Hematopoietic multipotent progenitor cell treated with erythropoietin and hydrocortisone succinate and interleukin-3 and kit ligand, for 15 days (in vitro differentiated cells): Measurements from ENCODE around the gene RAD51B.
"Not testable (repeated sequence)": the region's sequence is repeated elsewhere in the genome, so short reads cannot be mapped to it uniquely, and the experiment has no call there.

Source experiments
- DNase-seq: peaks from one replicate; pipeline ENCODE4 v3.0.0-alpha.2; 2015; ENCODE audit warnings: low spot score

Gene RAD51B

DNA sequence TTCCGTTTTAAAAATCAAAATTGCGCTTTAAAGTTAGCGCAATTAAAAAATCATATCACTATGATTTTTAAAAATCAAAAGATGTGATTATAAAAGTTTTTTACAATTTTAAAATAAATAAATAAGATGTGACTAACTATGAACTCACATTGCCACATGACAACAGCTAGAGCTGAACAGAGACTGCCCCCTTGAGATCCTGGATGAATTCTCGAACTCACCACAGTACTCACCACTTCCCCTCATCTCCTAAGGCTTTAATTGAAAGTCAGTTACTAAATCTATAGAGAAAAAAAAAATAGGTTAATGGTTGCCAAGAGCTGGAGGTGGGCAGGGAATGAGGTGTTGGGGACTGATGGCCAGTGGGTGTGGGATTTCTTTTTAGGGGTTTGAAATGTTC is 589.1 kb downstream of the RAD51B start:
- DNase-seq = no peak

DNA sequence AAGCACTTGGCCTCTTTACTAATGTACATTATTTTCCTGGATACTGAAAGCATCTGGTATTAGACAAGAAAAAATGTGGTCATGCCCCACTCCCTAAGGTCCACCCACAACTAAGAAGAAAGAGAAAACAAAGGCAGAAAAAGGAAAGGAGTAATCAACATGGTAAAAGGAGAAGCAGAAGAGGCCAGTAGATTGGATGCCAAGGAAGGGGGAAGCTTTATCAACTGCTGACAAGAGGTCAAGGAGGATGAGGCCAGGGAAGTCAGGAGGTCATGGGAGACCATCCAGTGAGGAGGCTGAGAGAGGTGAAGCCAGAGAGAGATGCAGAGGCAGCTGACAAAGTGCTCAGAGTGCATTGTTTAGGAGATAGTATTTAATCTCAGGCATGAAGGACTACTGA is 589.8 kb downstream of the RAD51B start:
- DNase-seq = no peak

DNA sequence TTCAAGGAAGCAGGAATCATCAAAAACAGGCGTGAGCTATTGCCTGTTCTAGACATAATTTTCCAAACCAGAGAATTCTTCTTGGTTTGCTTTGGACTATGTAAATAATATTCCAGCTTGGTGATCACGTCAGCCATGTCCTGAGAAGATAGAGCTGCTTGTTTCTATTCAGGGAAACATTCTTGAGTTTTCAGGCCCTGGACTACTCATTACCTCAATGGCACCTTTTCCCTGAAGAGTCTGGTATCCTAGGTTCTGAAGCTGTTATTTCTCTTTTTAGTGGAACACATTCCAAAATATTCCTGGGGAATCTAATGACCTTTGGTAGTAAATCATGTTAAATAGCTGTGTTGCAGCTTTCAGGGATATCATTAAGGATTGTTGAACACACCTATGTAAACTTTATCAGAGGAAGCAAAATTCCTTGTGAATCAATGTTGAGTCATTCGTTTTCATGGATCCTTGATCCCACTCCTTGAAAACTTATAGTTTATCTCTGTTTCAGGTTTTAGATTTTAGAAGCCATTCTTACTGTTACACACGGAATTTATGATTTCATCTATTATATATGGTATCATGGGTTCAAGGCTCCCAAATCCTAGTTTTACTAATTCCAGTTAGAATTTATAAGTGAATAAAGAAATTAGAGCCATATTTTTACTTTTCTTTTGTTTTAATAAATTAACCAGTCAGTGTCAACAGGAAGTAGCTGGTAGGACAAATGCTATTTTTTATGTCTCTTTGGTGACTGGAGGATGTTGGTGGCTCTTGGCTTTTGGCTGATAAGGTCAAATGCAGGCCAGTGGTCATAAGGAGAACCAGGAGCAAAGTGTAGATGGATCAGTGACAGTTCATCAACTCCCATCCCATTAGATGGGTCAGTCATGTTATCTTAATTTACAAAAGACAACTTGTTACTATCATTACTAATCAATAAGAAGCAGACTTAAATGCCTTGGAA is 593.2 kb downstream of the RAD51B start:
- no peak for DNase-seq

DNA sequence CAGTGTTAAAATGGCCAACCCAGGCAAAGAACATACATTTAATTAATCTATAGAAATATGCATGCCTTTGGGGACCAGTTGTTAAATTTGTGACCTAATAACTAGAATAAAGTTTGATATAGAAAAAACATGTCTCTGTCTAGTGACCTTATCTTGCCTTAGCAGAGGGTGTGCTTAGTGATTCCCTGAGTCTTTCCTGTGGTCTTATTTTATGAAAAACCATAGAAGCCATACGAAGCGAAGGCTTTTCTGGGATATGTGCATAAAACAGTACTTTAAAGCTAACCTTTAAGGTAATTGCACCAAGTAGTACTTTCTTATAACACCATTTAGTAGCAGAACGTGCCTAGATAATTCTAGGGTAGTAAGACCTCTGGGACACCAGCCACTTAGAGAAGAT is 593.9 kb downstream of the RAD51B start:
- no peak for DNase-seq

DNA sequence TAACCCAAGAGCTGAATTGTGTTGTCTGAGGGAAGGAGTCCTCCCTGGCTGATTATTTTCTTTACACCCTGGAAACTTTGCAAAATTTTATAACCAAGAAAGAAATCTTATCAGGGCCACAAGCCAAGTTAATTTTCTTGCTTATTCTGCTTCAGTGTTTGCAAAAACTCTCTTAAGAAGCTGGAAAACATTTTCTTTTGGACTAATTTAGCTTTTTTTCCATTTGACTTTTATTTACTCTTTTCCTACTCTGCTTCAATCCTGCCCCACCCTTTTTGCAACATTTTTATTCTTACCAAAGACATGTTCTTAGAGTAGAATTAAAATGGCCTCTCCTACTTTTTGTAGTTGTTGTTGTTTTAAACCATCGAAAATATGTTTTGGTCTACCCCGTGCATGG is 594.5 kb downstream of the RAD51B start:
- no peak for DNase-seq

DNA sequence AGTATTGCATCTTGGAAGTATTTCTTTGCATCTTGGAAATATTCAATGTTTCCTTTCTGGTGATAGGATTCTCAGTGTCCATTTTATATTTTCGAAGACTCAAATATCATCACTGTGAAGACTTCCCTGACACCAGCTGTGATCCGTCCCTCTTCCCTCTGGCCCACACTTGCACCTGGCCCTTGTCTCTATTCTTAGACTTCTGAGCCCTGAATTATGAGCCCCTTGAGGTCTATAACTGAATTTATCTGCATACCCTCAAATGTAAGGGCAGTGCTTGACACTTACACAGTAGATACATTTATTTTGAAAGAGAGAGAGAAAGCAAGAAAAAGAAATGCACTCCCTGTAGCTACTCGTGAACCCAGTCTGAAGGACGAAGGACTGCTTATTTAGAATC is 596.6 kb downstream of the RAD51B start:
- DNase-seq = no peak

DNA sequence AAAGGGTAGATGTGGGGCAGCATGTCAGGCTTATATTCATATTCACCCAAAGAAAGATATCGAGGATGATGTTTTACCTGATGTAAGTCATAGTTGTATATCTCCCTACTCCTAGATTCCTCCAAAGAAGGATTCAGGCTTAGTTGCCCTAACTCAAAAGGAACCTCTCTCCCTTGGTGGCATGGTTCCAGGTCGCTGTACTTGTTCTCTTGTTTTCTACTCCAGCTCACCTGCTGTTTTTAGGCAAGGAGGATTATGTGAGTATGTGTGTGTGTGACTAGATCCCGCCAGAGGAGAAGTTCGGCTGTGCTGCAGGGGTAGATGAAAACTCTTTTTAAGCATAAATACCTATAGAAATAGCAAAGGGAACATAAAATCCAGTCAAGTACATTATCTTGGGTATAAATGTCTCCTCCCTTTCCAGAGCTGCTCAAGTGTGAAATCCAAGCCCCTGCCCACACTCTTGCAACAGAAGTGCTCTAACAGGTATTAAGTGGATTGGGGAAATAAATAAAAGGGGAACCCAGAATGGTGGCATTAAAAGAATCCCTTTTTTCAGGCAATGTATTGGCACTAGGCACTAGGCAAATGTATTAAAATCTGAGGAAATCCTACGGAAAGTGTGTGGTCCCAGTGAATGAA is 597.6 kb downstream of the RAD51B start:
- DNase-seq = no peak

DNA sequence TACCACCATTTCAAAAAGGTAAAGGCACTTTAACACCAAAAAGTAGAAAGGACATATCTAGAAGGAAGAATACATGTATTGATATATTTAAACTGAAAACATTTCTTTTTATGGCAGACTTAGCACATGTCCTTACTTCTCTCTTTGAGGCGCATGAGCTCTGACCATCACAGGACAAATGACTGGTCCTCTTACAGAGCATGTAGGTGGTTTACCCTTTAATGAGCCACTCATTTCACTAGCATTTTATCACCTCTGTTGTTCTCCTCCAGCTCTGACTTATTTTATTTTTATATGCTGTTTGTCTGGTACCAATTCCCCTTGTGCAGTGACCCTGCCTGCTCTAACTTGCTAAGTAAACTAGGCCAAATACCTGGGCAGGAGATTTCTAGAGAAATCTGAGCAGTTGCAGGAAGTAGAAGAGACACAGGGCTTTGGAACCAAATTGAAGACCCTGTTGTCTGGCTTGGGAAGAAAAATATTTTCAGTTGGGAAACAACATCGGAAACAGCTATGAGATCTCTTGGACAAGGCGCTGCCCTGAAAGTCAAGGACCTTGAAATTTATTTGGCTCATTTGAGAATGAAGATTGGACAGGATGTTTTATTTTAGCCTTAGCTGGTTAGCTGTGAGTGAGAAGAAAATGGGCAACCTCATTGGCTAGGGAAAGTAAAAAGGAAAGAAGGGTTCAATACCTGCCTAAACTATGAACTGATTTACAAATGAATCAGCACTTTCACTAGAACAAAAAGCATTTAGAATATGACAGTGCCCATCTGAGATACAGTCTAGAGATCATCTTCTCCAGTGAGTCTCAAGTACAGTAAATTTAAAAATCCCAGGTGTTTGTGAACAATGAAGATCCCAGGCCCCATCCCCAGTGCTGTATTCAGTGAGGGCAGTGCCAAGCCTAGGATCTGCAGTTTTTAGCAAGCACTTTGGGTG is 598.9 kb downstream of the RAD51B start:
- DNase-seq = no peak

DNA sequence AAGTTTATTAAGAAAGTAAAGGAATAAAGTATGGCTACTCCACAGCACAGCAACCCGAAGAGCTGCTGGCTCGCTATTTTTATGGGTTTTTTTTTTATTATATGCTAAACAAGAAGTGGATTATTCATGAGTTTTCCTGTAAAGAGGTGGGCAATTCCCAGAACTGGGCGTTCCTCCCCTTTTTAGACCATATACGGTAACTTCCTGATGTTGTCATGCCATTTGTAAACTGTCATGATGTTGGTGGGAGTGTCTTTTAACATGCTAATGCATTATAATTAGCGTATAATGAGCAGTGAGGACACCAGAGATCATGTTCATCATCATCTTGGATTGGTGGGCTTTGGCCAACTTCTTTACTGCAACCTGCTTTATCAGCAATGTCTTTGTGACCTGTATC is 600.8 kb downstream of the RAD51B start:
- DNase-seq = no peak

DNA sequence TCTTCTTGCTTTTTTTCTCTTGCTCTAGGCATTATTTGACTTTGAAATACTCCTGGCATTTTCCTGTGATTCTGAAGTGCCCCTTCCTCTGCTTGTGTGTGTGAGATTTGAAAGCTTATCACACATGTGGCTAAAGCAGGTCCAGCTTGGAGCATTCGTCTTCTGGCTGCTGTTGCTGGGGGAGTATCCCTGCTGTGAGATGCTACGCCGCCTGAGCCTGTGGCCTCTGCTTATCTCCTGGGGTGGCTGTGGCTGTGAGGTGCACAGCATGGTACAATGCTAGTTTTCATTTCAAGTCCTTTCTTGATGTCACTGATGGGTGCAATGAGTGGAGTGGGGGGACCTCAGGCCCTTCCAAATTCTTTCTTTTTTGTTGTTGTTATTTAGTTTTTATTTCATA is 601.5 kb downstream of the RAD51B start:
- DNase-seq = no peak

DNA sequence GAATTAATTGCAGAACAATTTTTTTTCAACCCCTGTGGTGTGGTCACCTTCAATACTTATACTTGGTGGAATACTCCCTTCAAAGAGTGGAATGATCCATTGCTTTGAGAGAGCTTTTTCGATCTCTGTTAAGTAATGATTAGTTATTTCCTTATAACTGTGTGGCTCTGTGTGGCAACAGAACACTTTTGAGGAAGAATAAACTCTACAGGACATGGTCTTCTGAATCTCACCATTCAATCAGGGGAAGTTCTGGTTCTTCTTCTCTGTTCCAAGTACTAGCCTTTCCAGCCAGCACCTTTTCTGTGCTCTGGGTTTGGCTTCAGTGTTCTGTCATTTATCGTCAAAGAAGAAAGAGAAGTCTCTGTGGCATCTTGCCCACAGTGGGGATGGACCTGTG is 604.1 kb downstream of the RAD51B start:
- no peak for DNase-seq

DNA sequence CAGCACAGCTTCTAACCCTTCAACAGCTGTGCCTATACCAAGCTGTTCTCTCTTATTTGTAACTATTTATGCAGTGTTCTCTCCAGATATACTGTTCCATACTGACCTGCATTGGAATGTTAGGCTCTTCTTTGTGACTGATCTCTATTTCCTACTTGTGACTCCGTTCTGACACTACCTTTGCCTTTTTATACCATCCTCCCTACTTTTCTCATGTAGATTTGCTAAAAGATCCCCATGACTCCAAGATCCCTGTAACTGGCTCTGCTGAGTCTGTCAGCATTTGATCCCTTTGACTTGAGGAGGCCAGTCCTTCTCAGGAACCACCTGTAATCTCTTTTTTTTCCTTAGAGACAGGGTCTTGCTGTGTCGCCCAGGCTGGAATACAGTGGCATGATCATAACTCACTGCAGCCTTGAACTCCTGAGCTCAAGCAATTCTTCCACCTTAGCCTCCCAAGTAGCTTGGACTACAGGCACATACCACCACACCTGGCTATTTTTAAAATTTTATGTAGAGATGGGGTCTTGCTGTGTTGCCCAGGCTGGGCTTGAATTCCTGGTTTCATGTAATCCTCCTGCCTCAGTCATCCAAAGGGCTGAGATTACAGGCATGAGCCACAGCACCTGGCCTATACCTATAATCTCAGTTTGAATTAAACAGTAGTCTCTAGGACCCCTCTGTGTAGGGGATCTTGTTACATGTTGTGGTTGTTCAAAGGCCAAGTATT is 605.0 kb downstream of the RAD51B start:
- no peak for DNase-seq

DNA sequence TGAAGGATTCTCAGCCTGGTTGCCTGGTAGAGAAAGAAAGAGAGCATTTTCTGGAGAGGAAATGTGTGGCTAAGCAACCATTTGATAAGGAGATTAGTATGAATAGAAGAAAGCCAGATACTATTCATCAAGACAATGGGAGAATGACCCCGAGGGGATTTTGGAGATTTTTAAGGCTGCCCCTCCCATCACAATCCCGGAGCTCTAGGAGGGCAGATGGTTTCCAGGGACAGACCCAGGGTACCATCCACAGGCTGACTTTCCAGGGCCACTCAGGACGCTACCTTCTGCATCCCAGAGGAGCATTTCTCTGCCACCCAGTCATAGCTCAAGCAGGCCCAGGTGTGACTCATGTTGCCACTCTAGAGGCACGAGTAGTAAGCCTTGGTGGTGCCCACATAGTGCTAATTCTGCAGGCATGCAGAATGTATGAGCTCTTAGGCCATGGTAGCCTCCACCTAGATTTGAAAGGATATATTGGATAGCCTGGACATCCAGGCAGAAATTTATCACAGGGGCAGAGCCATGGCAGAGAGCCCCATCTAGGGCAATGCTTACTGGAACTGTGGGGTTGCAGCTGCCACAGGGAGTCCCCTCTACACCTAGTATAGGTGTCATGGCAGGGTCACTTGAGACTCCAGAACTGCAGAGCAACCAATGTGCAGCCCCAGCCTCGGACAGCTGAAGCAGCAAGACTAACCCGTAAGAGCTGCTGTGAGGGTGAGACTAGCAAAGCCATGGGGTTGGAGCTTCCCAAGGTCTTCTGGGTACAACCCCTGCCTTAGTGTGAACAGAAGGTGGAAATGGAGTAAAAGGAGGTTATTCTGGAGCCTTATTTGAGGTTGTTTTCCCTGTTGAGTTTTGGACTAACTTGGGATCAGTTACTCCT is 607.3 kb downstream of the RAD51B start:
- DNase-seq = no peak

DNA sequence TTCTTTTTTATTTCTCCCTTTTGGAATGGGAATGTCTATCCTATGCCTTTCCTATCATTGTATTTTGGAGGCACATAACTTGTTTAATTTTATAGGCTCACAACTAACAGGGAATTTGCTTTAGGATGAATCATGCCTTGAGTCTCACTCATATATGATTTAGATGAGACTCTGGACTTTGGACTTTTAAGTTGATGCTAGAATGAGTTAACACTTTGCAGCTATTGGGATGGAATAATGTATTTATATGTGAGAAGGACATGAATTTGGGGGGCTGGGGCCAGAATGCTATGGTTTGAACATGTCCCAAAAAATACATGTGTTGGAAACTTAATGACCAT is 607.9 kb downstream of the RAD51B start:
- no peak for DNase-seq

DNA sequence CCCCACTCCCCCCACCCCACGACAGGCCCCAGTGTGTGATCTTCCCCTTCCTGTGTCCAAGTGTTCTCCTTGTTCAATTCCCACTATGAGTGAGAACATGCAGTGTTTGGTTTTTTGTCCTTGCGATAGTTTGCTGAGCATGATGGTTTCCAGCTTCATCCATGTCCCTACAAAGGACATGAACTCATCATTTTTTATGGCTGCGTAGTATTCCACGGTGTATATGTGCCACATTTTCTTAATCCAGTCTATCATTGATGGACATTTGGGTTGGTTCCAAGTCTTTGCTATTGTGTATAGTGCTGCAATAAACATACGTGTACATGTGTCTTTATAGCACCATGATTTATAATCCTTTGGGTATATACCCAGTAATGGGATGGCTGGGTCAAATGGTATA is 609.3 kb downstream of the RAD51B start:
- DNase-seq = not testable (repeated sequence)

DNA sequence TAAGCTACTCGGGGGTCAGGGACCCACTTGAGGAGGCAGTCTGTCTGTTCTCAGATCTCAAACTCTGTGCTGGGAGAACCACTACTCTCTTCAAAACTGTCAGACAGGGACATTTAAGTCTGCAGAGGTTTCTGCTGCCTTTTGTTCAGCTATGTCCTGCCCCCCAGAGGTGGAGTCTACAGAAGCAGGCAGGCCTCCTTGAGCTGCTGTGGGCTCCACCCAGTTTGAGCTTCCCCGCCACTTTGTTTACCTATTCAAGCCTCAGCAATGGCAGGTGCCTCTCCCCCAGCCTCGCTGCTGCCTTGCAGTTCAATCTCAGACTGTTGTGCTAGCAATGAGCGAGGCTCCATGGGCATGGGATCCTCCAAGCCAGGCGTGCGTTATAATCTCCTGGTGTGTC is 614.6 kb downstream of the RAD51B start:
- DNase-seq = not testable (repeated sequence)

DNA sequence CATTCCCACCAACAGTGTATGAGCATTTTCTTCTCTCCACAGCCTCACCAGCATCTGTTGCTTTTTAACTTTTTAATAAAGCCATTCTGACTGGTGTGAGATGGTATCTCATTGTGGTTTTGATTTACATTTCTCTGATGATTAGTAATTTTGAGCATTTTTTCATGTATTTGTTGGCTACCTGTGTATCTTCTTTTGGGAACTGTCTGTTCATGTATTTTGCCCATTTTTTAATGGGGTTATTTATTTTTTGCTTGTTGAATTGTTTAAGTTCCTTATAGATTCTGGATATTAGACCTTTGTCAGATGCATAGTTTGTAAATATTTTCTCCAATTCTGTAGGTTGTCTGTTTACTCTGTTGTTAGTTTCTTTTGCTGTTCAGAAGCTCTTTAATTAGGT is 616.1 kb downstream of the RAD51B start:
- not testable (repeated sequence) for DNase-seq

DNA sequence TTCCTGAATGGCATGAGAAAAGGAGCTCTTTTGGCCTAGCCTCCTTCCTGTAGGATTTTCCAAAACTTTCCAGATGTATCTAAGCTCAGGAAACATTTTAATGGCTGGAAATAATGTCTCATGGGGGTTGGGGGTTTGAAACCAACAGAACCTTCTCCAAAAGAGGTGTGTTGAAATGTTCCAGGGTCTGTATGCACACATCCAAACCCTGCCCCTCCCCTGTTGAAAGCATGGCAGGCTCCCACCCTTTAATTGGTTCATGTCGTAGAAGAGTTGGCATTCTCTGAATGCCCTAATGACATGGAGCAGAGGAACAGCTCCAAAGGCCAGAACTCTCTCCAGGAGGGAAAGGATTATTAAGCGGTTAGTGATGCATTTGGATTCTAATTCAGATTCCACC is 620.1 kb downstream of the RAD51B start:
- no peak for DNase-seq

DNA sequence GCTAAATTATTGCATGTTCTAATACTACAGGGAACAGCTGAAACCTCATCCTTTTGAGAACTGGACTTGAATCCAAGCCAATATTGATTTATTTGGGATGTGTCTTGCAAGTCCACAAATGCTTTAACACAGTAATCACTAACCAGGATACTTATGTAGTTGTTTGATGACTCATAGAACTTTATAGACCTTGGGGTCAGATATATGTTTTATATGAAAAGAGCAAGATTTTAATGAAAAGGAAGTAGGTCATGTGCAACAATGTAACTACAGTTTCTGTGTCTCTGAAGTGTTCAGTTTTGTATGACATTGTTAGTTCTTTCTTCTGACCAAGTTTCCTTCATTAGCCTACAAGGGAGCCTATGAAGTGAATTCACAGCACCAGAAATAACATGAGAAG is 621.2 kb downstream of the RAD51B start:
- DNase-seq = no peak

DNA sequence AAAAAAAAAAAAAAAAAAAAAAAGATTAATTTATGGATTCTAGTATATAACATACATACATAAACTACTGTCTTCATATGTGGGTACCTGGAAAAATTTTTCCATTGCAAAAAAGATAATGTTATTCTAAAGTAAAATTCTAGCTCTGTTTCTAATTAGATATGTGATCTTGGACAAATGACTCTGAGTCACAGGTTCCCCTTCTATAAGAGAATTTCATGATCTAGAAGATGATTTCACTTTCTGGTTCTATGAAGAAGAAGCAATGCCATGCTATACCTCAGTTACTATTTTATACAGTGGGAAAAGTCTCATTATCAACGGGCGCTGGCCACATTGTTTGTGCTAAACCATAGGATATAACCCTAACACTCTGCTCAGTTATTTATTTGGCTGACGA is 622.0 kb downstream of the RAD51B start:
- DNase-seq = no peak
